SK-N-SH treated with all-trans-retinoic acid at 6 μM for 48 hours (cell line): Measurements from ENCODE around the gene GLS.

Source experiments
- ARNTL ChIP-seq: fragments of 450-650 bp; formaldehyde crosslinking; IDR thresholded peaks from 2 replicates; pipeline ENCODE4 v1.5.0; 2020; ENCODE audit warnings: low read depth, mild to moderate bottlenecking, moderate library complexity, borderline replicate concordance
- BACH2 ChIP-seq: fragments of 250-450 bp; sonication (Bioruptor Pico); IDR thresholded peaks from 2 replicates; pipeline ENCODE4 v1.9.0; 2021; ENCODE audit warnings: mild to moderate bottlenecking, borderline replicate concordance
- GLIS3 ChIP-seq: fragments of 250-450 bp; sonication (Bioruptor Pico); IDR thresholded peaks from 2 replicates; pipeline ENCODE4 v1.5.0; 2020; ENCODE audit warnings: mild to moderate bottlenecking, moderate library complexity
- OSR1 ChIP-seq: fragments of 250-450 bp; sonication (Bioruptor Pico); IDR thresholded peaks from 2 replicates; pipeline ENCODE4 v1.8.0; 2022; ENCODE audit warnings: moderate library complexity, mild to moderate bottlenecking, inconsistent platforms
- RARB ChIP-seq: fragments of 250-450 bp; sonication (Bioruptor Pico); IDR thresholded peaks from 2 replicates; pipeline ENCODE4 v1.8.0; 2021; ENCODE audit warnings: mild to moderate bottlenecking, moderate library complexity
- SNAI2 ChIP-seq: fragments of 250-450 bp; sonication (Bioruptor Pico); IDR thresholded peaks from 2 replicates; pipeline ENCODE4 v1.5.0; 2020; ENCODE audit warnings: mild to moderate bottlenecking, moderate library complexity
- TOX ChIP-seq: fragments of 250-450 bp; sonication (Bioruptor Pico); IDR thresholded peaks from 2 replicates; pipeline ENCODE4 v1.8.0; 2021; ENCODE audit warnings: mild to moderate bottlenecking, moderate library complexity, borderline replicate concordance
- ZFP3 ChIP-seq: fragments of 250-450 bp; sonication (Bioruptor Pico); IDR thresholded peaks from 2 replicates; pipeline ENCODE4 v1.5.0; 2020; ENCODE audit warnings: mild to moderate bottlenecking, moderate library complexity
- ZFP30 ChIP-seq: fragments of 450-650 bp; formaldehyde crosslinking; IDR thresholded peaks from 2 replicates; pipeline ENCODE4 v1.5.0; 2022; ENCODE audit warnings: mild to moderate bottlenecking, moderate library complexity
- TF ChIP-seq, protein P1 (sequence below): fragments of 250-450 bp; sonication (Bioruptor Pico); IDR thresholded peaks from 2 replicates; pipeline ENCODE4 v1.5.1; 2020; ENCODE audit warnings: low read depth, mild to moderate bottlenecking, moderate library complexity
- TF ChIP-seq, protein P2 (sequence below): fragments of 250-450 bp; sonication (Bioruptor Pico); IDR thresholded peaks from 2 replicates; pipeline ENCODE4 v1.8.0; 2020; ENCODE audit warnings: mild to moderate bottlenecking, moderate library complexity, borderline replicate concordance
- TF ChIP-seq, protein P3 (sequence below): fragments of 250-450 bp; sonication (Bioruptor Pico); IDR thresholded peaks from 2 replicates; pipeline ENCODE4 v1.5.0; 2020; ENCODE audit warnings: mild to moderate bottlenecking, moderate library complexity

DNA sequence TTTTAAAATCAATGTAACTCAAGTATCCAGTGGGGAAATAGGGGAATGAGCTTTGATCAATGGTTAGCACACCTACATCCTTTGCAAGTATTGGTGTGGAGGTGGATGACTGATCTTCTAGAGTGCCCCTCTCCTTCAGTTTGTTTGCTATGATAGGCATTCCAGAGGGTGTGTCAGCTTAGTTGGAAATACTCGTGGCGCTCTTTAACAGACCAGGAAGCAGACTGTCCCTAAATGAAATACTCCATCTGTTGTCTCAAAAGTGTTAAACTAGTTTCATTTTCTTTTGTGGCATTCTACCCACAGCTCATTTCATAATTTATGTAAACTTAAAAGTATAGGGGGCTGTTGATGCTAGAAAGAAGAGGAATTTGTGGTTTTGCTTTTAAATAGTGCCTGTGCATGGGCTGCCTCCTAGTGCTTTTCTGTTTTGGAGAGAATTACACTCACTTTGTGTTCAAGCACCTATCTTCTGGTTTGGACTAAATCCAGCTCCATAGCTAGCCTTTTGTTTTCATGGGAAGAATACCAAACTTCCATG is 67.2 kb downstream of the GLS start:
- TF ChIP-seq ARNTL (CRISPR knock-in tag) (no peak), RARB (CRISPR knock-in tag) (no peak), BACH2 (no peak), ZFP3 (CRISPR knock-in tag) (no peak), ZFP30 (no peak), OSR1 (CRISPR knock-in tag) (no peak), GLIS3 (CRISPR knock-in tag) (no peak), SNAI2 (no peak), TOX (CRISPR knock-in tag) (no peak)
- TF ChIP-seq, protein P1, sequence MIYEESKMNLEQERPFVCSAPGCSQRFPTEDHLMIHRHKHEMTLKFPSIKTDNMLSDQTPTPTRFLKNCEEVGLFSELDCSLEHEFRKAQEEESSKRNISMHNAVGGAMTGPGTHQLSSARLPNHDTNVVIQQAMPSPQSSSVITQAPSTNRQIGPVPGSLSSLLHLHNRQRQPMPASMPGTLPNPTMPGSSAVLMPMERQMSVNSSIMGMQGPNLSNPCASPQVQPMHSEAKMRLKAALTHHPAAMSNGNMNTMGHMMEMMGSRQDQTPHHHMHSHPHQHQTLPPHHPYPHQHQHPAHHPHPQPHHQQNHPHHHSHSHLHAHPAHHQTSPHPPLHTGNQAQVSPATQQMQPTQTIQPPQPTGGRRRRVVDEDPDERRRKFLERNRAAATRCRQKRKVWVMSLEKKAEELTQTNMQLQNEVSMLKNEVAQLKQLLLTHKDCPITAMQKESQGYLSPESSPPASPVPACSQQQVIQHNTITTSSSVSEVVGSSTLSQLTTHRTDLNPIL: no peak
- TF ChIP-seq, protein P2, sequence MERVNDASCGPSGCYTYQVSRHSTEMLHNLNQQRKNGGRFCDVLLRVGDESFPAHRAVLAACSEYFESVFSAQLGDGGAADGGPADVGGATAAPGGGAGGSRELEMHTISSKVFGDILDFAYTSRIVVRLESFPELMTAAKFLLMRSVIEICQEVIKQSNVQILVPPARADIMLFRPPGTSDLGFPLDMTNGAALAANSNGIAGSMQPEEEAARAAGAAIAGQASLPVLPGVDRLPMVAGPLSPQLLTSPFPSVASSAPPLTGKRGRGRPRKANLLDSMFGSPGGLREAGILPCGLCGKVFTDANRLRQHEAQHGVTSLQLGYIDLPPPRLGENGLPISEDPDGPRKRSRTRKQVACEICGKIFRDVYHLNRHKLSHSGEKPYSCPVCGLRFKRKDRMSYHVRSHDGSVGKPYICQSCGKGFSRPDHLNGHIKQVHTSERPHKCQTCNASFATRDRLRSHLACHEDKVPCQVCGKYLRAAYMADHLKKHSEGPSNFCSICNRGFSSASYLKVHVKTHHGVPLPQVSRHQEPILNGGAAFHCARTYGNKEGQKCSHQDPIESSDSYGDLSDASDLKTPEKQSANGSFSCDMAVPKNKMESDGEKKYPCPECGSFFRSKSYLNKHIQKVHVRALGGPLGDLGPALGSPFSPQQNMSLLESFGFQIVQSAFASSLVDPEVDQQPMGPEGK (CRISPR knock-in tag): no peak
- TF ChIP-seq, protein P3, sequence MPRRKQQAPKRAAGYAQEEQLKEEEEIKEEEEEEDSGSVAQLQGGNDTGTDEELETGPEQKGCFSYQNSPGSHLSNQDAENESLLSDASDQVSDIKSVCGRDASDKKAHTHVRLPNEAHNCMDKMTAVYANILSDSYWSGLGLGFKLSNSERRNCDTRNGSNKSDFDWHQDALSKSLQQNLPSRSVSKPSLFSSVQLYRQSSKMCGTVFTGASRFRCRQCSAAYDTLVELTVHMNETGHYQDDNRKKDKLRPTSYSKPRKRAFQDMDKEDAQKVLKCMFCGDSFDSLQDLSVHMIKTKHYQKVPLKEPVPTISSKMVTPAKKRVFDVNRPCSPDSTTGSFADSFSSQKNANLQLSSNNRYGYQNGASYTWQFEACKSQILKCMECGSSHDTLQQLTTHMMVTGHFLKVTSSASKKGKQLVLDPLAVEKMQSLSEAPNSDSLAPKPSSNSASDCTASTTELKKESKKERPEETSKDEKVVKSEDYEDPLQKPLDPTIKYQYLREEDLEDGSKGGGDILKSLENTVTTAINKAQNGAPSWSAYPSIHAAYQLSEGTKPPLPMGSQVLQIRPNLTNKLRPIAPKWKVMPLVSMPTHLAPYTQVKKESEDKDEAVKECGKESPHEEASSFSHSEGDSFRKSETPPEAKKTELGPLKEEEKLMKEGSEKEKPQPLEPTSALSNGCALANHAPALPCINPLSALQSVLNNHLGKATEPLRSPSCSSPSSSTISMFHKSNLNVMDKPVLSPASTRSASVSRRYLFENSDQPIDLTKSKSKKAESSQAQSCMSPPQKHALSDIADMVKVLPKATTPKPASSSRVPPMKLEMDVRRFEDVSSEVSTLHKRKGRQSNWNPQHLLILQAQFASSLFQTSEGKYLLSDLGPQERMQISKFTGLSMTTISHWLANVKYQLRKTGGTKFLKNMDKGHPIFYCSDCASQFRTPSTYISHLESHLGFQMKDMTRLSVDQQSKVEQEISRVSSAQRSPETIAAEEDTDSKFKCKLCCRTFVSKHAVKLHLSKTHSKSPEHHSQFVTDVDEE (CRISPR knock-in tag): no peak
